ENCODE results near the gene FMR1NB. TPM values are rescaled to one million over a fixed set of nuclear protein-coding genes. Genes with fewer than 3 reads are reported as not detected.

The FMR1NB gene
- total and polyA plus RNA-seq, 2 experiments from 2014 or later = not detected

GRCh38 chrX:147948531-147948930 is 32.6 kb upstream of the FMR1NB start:
- H3K9me2 ChIP-seq (replicated peaks; ENCODE audit: insufficient read depth) = no peaks in the 10 kb centered on the region
- H3K9me3 ChIP-seq (ENCODE audit: low read depth) = no peaks in the 10 kb centered on the region
- H3K4me2 ChIP-seq = no peak overlapping the region
- TF ChIP-seq EZH2 (IDR thresholded peaks at IDR 0.05; ENCODE audit: borderline replicate concordance) (no peak), CTCF (IDR thresholded peaks at IDR 0.05; ENCODE audit: poor library complexity) (no peak), EZH2phosphoT487 (IDR thresholded peaks at IDR 0.05; ENCODE audit: low read depth, severe bottlenecking, unreplicated experiment) (no peak)
- no peaks in the 10 kb centered on the region for H4K20me1 ChIP-seq (ENCODE audit: insufficient read depth, poor library complexity, severe bottlenecking)
- H3K79me2 ChIP-seq = no peaks in the 10 kb centered on the region
- no peak for DNase-seq (ENCODE audit: low spot score)
- WGBS (ENCODE audit: low lambda C conversion rate, missing lambda C conversion rate) = 89% methylated on average over 7 of the region's 7 CpGs
- H3K4me1 ChIP-seq (ENCODE audit: insufficient read depth) = no peaks in the 10 kb centered on the region
- H3K27ac ChIP-seq = no peak overlapping the region
- H3K36me3 ChIP-seq (replicated peaks; ENCODE audit: insufficient read depth, low read depth) = peaks cover 3% of the 10 kb centered on the region
- H3K27me3 ChIP-seq = no peaks in the 10 kb centered on the region
- no peak overlapping the region for H3K4me3 ChIP-seq
- no peak overlapping the region for H2AFZ ChIP-seq

GRCh38 chrX:147950352-147950751 is 30.8 kb upstream of the FMR1NB start:
- Histone ChIP-seq H3K79me2 (no peaks in the 10 kb centered on the region), H3K27ac (no peak overlapping the region), H4K20me1 (ENCODE audit: insufficient read depth, poor library complexity, severe bottlenecking) (no peaks in the 10 kb centered on the region), H3K4me3 (no peak overlapping the region), H3K4me1 (ENCODE audit: insufficient read depth) (no peaks in the 10 kb centered on the region), H3K9me3 (ENCODE audit: low read depth) (no peaks in the 10 kb centered on the region), H3K27me3 (no peaks in the 10 kb centered on the region), H3K36me3 (replicated peaks; ENCODE audit: insufficient read depth, low read depth) (peaks cover 3% of the 10 kb centered on the region), H2AFZ (no peak overlapping the region), H3K9me2 (replicated peaks; ENCODE audit: insufficient read depth) (no peaks in the 10 kb centered on the region), H3K4me2 (no peak overlapping the region)
- no peak for DNase-seq (ENCODE audit: low spot score)
- TF ChIP-seq EZH2 (IDR thresholded peaks at IDR 0.05; ENCODE audit: borderline replicate concordance) = no peak
- no peak for TF ChIP-seq EZH2phosphoT487 (IDR thresholded peaks at IDR 0.05; ENCODE audit: low read depth, severe bottlenecking, unreplicated experiment)
- no peak for TF ChIP-seq CTCF (IDR thresholded peaks at IDR 0.05; ENCODE audit: poor library complexity)
- WGBS (ENCODE audit: low lambda C conversion rate, missing lambda C conversion rate) = 45% methylated on average over 1 of the region's 1 CpG

GRCh38 chrX:147953976-147954375 is 27.2 kb upstream of the FMR1NB start:
- DNase-seq (ENCODE audit: low spot score) = no peak
- 48% methylated on average over 2 of the region's 2 CpGs for WGBS (ENCODE audit: low lambda C conversion rate, missing lambda C conversion rate)
- H4K20me1 ChIP-seq (ENCODE audit: insufficient read depth, poor library complexity, severe bottlenecking) = no peaks in the 10 kb centered on the region

More at GRCh38 chrX:147953976-147954375, 27.2 kb upstream of the FMR1NB start:
- Histone ChIP-seq H3K9me2 (replicated peaks; ENCODE audit: insufficient read depth) (no peaks in the 10 kb centered on the region), H2AFZ (no peak overlapping the region), H3K36me3 (replicated peaks; ENCODE audit: insufficient read depth, low read depth) (no peaks in the 10 kb centered on the region), H3K27me3 (no peaks in the 10 kb centered on the region), H3K4me2 (no peak overlapping the region), H3K79me2 (no peaks in the 10 kb centered on the region), H3K4me1 (ENCODE audit: insufficient read depth) (no peaks in the 10 kb centered on the region), H3K9me3 (ENCODE audit: low read depth) (no peaks in the 10 kb centered on the region), H3K4me3 (no peak overlapping the region), H3K27ac (no peak overlapping the region)
- no peak for TF ChIP-seq EZH2 (IDR thresholded peaks at IDR 0.05; ENCODE audit: borderline replicate concordance)
- no peak for TF ChIP-seq CTCF (IDR thresholded peaks at IDR 0.05; ENCODE audit: poor library complexity)
- TF ChIP-seq EZH2phosphoT487 (IDR thresholded peaks at IDR 0.05; ENCODE audit: low read depth, severe bottlenecking, unreplicated experiment) = no peak

Data from hepatocyte (in vitro differentiated cells).